Heart left ventricle (tissue), 13 donors: ENCODE results near the gene RAB13.

Source experiments
- CTCF ChIP-seq, 12 donors: fragments of 200-600 bp; sonication (generic) in 4 of 12; IDR thresholded peaks; one replicate each; pipeline versions ENCODE4 v1.5.0 to v1.8.0; 2018 to 2022; ENCODE audit warnings: antibody characterized with exemption in 12 of 12, mild to moderate bottlenecking in 5 of 12
- POLR2A ChIP-seq, 2 donors: fragments of 450-650 bp; IDR thresholded peaks; one replicate each; pipeline ENCODE4 v1.6.1; 2017; ENCODE audit warnings: antibody characterized with exemption in 2 of 2, mild to moderate bottlenecking in 2 of 2, moderate library complexity in 2 of 2
- donor health status: ischemic (EF 13 %, LVEDD 7.1; RV severe dilation, severe dysfunction).
- donor health status: DM: no; HTN: yes; CAD: no.
- donor health status: DM: no; HTN: no; CAD: no.
- donor health status: ischemic (EF 25% LVEDD 6.9; RV normal size, moderate dysfunction).
- donor health status: ischemic (EF 25% LVEDD 5.7; RV mildly dilated, moderate dysfunction).
- donor health status: ischemic (EF 35%, LVEDD 5.7; RV mildly dilated, moderate dysfunction).
- donor health status: nonischemic (EF 11% LVEDD 7.7; RV severe dilation, severe dysfunction).
- donor health status: DM: yes; HTN: yes; CAD: no.
- donor health status: PGD.
- donor health status: ischemic (EF 29% LVEDD 5.4; RV normal size, mild dysfunction).
- donor health status: nonischemic (EF 23%, LVEDD 6.1; RV moderate dilation, normal function).

GRCh38 chr1:153942766-153943549 lies 43.2 kb downstream of the RAB13 start:
- TF ChIP-seq CTCF (IDR thresholded peaks at IDR 0.05) (no peak), POLR2A (IDR thresholded peaks at IDR 0.05) (no peak)
